Fibroblast of the aortic adventitia (primary cell): ENCODE data around the gene SMPD2. TPM values are rescaled to one million over a fixed set of nuclear protein-coding genes. Genes with fewer than 3 reads are reported as not detected.
A peak's percentile ranks its signal among the peaks of the same experiment; 100 is the strongest.

ENCODE experiments used
- DNase-seq: peaks from one replicate; pipeline ENCODE4 v3.0.0-alpha.2; 2010; ENCODE audit warnings: low read depth
- H3K4me3 ChIP-seq: 2 replicates; pipeline ENCODE4 v1.5.1; 2011; ENCODE audit warnings: low read depth, mild to moderate bottlenecking, control low read depth, low read length, moderate library complexity
- total RNA-seq: library from RNA; depleted of rRNA; stranded (reverse); fragments of >200 nt; gene quantifications from 2 replicates; pipeline ENCODE4 v1.2.3, GENCODE V29; 2012; ENCODE audit warnings: low replicate concordance
- TF ChIP-seq, protein P1 (sequence below): IDR thresholded peaks from 2 replicates; pipeline ENCODE4 v1.5.1; 2011; ENCODE audit warnings: mild to moderate bottlenecking, low read length, control low read depth, inconsistent platforms; ENCODE audit not compliant: insufficient read depth

Gene SMPD2
- total RNA-seq, 1 donor = 14.6 TPM

GRCh38 chr6:109434456-109434855 lies 6.1 kb upstream of the SMPD2 start:
- peak; percentile 22 for DNase-seq
- TF ChIP-seq, protein P1, sequence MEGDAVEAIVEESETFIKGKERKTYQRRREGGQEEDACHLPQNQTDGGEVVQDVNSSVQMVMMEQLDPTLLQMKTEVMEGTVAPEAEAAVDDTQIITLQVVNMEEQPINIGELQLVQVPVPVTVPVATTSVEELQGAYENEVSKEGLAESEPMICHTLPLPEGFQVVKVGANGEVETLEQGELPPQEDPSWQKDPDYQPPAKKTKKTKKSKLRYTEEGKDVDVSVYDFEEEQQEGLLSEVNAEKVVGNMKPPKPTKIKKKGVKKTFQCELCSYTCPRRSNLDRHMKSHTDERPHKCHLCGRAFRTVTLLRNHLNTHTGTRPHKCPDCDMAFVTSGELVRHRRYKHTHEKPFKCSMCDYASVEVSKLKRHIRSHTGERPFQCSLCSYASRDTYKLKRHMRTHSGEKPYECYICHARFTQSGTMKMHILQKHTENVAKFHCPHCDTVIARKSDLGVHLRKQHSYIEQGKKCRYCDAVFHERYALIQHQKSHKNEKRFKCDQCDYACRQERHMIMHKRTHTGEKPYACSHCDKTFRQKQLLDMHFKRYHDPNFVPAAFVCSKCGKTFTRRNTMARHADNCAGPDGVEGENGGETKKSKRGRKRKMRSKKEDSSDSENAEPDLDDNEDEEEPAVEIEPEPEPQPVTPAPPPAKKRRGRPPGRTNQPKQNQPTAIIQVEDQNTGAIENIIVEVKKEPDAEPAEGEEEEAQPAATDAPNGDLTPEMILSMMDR = no peak
- H3K4me3 ChIP-seq = no peak overlapping the region

DNA sequence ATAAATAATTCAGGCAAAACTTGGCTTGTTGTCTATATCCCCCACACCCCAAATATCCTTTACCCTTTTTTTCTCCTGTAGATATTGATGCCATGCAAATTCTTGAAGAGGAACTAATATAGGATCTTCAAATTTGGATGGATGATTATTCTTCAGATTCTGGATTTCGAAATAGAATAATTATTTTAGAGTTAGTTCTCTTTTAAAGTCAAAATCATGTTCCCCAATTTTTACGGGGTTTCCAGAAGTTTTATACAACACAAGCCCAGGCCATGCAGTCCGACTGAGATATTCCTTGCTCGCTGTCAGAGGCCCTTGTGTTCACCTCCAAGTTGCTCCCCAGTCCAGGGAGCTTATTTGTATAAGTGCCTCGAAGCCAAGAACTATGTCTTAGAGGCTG lies 4.5 kb upstream of the SMPD2 start:
- TF ChIP-seq, protein P1 = no peak
- DNase-seq = no peak
- no peak overlapping the region for H3K4me3 ChIP-seq

DNA sequence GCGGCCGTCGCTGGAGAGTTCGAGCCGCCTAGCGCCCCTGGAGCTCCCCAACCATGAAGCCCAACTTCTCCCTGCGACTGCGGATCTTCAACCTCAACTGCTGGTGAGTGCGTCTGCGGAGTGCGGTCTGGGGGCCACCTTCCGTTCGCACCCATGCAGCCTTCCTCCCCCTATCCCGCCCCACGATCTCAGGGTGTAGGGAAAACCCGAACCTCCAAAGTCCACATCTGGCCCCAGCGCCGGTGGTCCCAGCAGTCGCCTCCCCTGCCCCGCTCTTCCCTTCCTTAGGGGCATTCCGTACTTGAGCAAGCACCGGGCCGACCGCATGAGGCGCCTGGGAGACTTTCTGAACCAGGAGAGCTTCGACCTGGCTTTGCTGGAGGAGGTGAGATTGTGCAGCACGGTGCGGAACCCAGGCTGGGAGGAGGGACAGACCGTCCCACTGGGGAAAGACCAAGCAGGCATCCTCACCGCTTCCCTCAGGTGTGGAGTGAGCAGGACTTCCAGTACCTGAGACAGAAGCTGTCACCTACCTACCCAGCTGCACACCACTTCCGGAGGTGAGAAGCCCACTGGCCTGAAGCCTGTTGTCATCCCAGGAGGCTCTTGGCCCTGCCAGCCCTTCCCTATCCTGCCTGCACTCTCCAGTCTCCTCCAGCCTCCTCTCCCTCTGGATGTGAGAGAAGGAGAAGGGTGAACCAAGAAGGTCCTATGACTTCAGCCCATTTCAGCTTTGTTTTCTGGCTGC lies 719 bp downstream of the SMPD2 start:
- peak overlapping the region; percentile 88 for H3K4me3 ChIP-seq
- DNase-seq = peak; percentile 54
- TF ChIP-seq, protein P1 = peak; percentile 33

GRCh38 chr6:109442393-109442924 lies 1.9 kb downstream of the SMPD2 start:
- no peak for DNase-seq
- H3K4me3 ChIP-seq = no peak overlapping the region
- TF ChIP-seq, protein P1 = no peak

- H3K4me3 ChIP-seq = no peak overlapping the region
- TF ChIP-seq, protein P1 = no peak
- no peak for DNase-seq
Measured at GRCh38 chr6:109443425-109443950, 3.0 kb downstream of the SMPD2 start.

DNA sequence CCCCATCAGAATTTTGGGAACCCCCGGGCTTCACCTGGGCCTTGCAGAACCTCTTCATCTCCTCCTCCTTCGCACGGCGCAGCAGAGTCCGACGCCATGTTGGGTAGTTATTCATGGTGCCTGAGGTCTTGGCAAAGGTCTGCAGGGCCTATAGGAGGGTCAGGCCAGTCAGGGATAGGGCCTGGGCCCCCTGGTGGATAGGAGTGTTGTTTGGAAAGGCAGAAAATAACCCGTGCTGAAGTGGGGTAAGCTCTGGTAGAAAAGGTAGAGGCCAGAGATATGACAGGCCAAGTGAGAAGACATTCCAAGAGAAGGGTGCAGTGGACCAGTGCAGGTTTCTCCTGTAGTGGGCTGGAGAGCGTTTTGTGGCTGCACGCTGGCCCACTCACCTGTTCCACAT lies 4.9 kb downstream of the SMPD2 start:
- TF ChIP-seq, protein P1 = no peak
- DNase-seq = no peak
- H3K4me3 ChIP-seq = no peak overlapping the region
